GM12878 (cell line): Measurements from ENCODE around the gene VEGFB. TPM values are rescaled to one million over a fixed set of nuclear protein-coding genes. Genes with fewer than 3 reads are reported as not detected.

Experiments used
- ATAC-seq: fragments of 200-7000 bp; cut with Tn5 transposase; 3 replicates; pipeline ENCODE4 v1.9.1; 2020; ENCODE audit warnings: mild to moderate bottlenecking, moderate library complexity
- BruUV-seq: library from RNA; stranded (reverse); fragments of 400-500 nt; replicated peaks from 2 replicates; lab custom pipeline; 2021; lab: Mats Ljungman, UMichigan
- CTCF ChIA-PET: fragments of 300-600 bp; sonication (Branson Sonifier 250); formaldehyde crosslinking; extraction: SDS; loops from one replicate; lab custom pipeline; 2021; ENCODE audit warnings: inconsistent platforms; lab: Yijun Ruan, JAX
- POLR2A ChIA-PET: fragments of 350-600 bp; formaldehyde crosslinking; extraction: SDS; loops from one replicate; lab custom pipeline; 2021; ENCODE audit warnings: inconsistent platforms; lab: Charles Lee
- RAD21 ChIA-PET: fragments of 300-600 bp; sonication (Branson Sonifier 250); formaldehyde crosslinking; loops from one replicate; lab custom pipeline; 2023; ENCODE audit warnings: antibody characterized with exemption; ENCODE audit not compliant: unreplicated experiment; lab: Charles Lee
- SMC1A ChIA-PET: fragments of 300-600 bp; sonication (Branson Sonifier 250); formaldehyde crosslinking; loops from one replicate; lab custom pipeline; 2023; ENCODE audit not compliant: unreplicated experiment, uncharacterized antibody; lab: Charles Lee
- DNase-seq: peaks from one replicate; pipeline ENCODE4 v3.0.0-alpha.2; 2011; ENCODE audit warnings: low read depth, low spot score
- FAIRE-seq: peaks from 3 replicates; lab custom pipeline; 2011; peaks lifted over from hg19 to GRCh38; lab: Jason Lieb, UNC
- H2AFZ ChIP-seq: 2 replicates; pipeline ENCODE4 v1.6.0; 2011; ENCODE audit warnings: low read depth, low read length, control low read depth; ENCODE audit not compliant: control insufficient read depth
- H3K27ac ChIP-seq: 2 replicates; pipeline ENCODE4 v1.5.1; 2011; ENCODE audit warnings: control low read depth; ENCODE audit not compliant: control insufficient read depth, insufficient read depth
- H3K27me3 ChIP-seq, 2 experiments: replicated peaks in 1 of 2; 2 replicates each; pipeline versions ENCODE4 v1.6.0 to v1.6.1; 2011; ENCODE audit warnings: low read length in 1 of 2; ENCODE audit not compliant: control insufficient read depth in 2 of 2, insufficient read depth in 2 of 2
- H3K36me3 ChIP-seq, 2 experiments: 2 replicates each; pipeline ENCODE4 v1.5.1; 2011; ENCODE audit warnings: low read length in 1 of 2; ENCODE audit not compliant: control insufficient read depth in 2 of 2, insufficient read depth in 2 of 2
- H3K4me1 ChIP-seq: 2 replicates; pipeline ENCODE4 v1.6.1; 2011; ENCODE audit warnings: mild to moderate bottlenecking, low read length, moderate library complexity, mixed read lengths; ENCODE audit not compliant: control insufficient read depth, insufficient read depth
- H3K4me2 ChIP-seq: 2 replicates; pipeline ENCODE4 v1.6.0; 2011; ENCODE audit warnings: control low read depth; ENCODE audit not compliant: control insufficient read depth, insufficient read depth
- H3K4me3 ChIP-seq: fragments of 200-600 bp; sonication (generic); 2 replicates; pipeline ENCODE4 v1.5.1; 2016
- H3K79me2 ChIP-seq: 2 replicates; pipeline ENCODE4 v1.6.0; 2011; ENCODE audit warnings: low read length; ENCODE audit not compliant: control insufficient read depth, insufficient read depth
- H3K9ac ChIP-seq: 2 replicates; pipeline ENCODE4 v1.8.0; 2011; ENCODE audit warnings: low read length, control low read depth, mixed read lengths; ENCODE audit not compliant: control insufficient read depth, insufficient read depth
- H3K9me3 ChIP-seq: replicated peaks from 3 replicates; pipeline ENCODE4 v1.5.1; 2011; ENCODE audit warnings: mild to moderate bottlenecking, low read length; ENCODE audit not compliant: control insufficient read depth, insufficient read depth
- H4K20me1 ChIP-seq: 2 replicates; pipeline ENCODE4 v1.6.0; 2011; ENCODE audit not compliant: control insufficient read depth, insufficient read depth
- EZH2 ChIP-seq: IDR thresholded peaks from 2 replicates; pipeline ENCODE4 v1.6.1; 2012; ENCODE audit warnings: low read depth, mild to moderate bottlenecking, control low read depth, inconsistent platforms, low read length, borderline replicate concordance; ENCODE audit not compliant: control insufficient read depth
- FOXK2 ChIP-seq: fragments of 450-650 bp; IDR thresholded peaks from 2 replicates; pipeline ENCODE4 v1.6.1; 2017; ENCODE audit warnings: mild to moderate bottlenecking, moderate library complexity
- IKZF2 ChIP-seq, 2 experiments: fragments of 450-650 bp; IDR thresholded peaks; 2 replicates each; pipeline ENCODE4 v1.6.1; 2017; ENCODE audit warnings: mild to moderate bottlenecking in 2 of 2, moderate library complexity in 2 of 2
- NFYA ChIP-seq: IDR thresholded peaks from 2 replicates; pipeline ENCODE4 v1.6.1; 2011; ENCODE audit warnings: low read depth, mild to moderate bottlenecking, low read length, improper control_type of control experiment, borderline replicate concordance
- POLR2A ChIP-seq: IDR thresholded peaks from 2 replicates; pipeline ENCODE4 v1.6.1; 2011; ENCODE audit warnings: low read depth, mild to moderate bottlenecking, low read length
- ZBTB4 ChIP-seq: fragments of 450-650 bp; formaldehyde crosslinking; IDR thresholded peaks from 2 replicates; pipeline ENCODE4 v1.4.0; 2022; ENCODE audit warnings: mild to moderate bottlenecking, moderate library complexity
- ZBTB40 ChIP-seq: fragments of 450-650 bp; IDR thresholded peaks from 2 replicates; pipeline ENCODE4 v1.6.1; 2016; ENCODE audit warnings: mild to moderate bottlenecking, moderate library complexity, borderline replicate concordance
- ZSCAN29 ChIP-seq: fragments of 450-650 bp; IDR thresholded peaks from 2 replicates; pipeline ENCODE4 v1.6.1; 2017; ENCODE audit warnings: mild to moderate bottlenecking, moderate library complexity
- WGBS: methylation state at CpG from one replicate; pipeline ENCODE4 v1.1.6; 2016; ENCODE audit warnings: low lambda C conversion rate; ENCODE audit not compliant: insufficient replicate concordance, insufficient coverage; ENCODE audit errors: missing lambda C conversion rate; 5-methylcytosine and 5-hydroxymethylcytosine counted together
- in situ Hi-C: fragments of 300-500 bp; cut with MboI; formaldehyde crosslinking; loops from 9 replicates; pipeline ENCODE4 v1.14.3; 2018; ENCODE audit warnings: mixed read lengths
- intact Hi-C: fragments of 100-400 bp; cut with micrococcal nuclease; formaldehyde crosslinking; loops from one replicate; pipeline ENCODE4 v1.14.2; 2022; ENCODE audit not compliant: unreplicated experiment
- polyA plus RNA-seq, 11 experiments: library from polyadenylated mRNA; depleted of rRNA in 4 of 11; unstranded in 6 of 11; stranded (reverse) in 5 of 11; fragments of >200 nt; fragmentation: Nextera tagmentation in 4 of 11; fragmentation: Illumina TruSeq in 1 of 11; extraction: Ambion mirVana in 4 of 11; extraction: Trizol in 1 of 11; gene quantifications; 1 replicate in 1 of 11; 2 replicates in 10 of 11; pipeline versions ENCODE4 v1.2.1 to v1.2.3, GENCODE V29; 2011 to 2016; ENCODE audit warnings: inconsistent platforms in 2 of 11, missing spikeins in 2 of 11, low read depth in 1 of 11
- total RNA-seq, 4 experiments: library from RNA; depleted of rRNA in 3 of 4; stranded (reverse); fragments of >200 nt in 3 of 4; fragmentation: Illumina TruSeq in 1 of 4; extraction: Trizol in 1 of 4; gene quantifications; 2 replicates each; pipeline versions ENCODE4 v1.2.1 to v1.2.3, GENCODE V29; 2013 to 2021

VEGFB gene
- total and polyA plus RNA-seq, 10 of the 15 experiments (the other 5 are each of a cell fraction or from before 2014, with no cell fraction given) = 7.0 to 75.8 (median 20.3) TPM

DNA sequence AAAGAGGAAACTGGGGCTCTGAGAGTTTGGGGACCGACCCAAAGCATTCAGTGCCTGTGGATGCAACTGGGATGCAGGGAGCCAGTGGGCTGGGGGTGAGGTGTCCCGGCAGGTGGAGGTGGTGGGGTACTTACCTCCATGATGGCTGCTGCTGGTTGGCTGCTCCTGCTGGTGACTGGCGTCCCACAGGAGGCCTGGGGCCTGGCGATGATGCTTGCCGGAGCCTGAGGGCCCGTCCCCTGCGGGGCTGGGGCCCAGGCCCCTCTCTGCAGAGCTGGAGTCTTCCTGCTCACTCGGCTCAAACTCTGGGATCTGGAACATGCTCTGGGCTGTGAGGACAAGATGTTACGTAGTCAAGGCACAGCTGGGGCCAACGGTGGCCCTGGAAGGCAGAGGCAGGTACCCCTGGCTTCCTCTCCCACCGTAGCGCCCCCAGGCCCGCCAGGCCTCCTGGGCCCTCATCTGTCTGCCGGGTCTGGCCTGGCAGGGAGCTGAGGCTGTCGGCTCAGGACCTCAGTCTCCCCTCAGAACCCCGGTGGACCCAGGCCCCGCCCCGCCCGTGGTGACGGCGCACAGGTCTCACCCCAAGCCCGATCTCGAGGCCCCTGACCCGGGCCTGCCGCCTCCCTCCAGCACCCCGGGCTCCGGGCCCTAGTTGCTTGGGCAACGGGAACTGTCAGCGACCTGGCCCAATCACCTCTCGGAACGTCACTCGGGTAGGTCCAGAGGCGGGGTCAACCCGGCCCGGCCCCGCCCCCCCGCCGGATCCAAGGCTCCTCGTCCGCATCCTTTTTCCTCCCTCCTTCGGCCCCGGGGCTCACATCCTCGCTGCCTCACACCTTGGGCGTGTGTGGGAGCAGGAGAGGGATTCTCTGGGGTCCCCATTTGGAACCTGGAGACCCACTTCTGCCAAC lies 49.9 kb downstream of the VEGFB start, which contains the start of gene BAD:
Gene BAD, minus strand, starts transcription at position 618 of the 914 bp plus-strand sequence. Its CDS starts 297 bp downstream, at position 321.
- intact Hi-C loops = no loop called here
- Histone ChIP-seq H3K9me3 (no peaks in the 10 kb centered on the region), H4K20me1 (no peaks in the 10 kb centered on the region), H3K27ac (peak within 1 kb of the TSS; percentile 91), H3K4me1 (peaks cover 7% of the 10 kb centered on the region), H3K4me3 (peak within 1 kb of the TSS; percentile 86), H3K36me3 (peaks cover 0 to 2% of the 10 kb centered on the region in 2 experiments; a peak in 2 of 4 replicates), H3K27me3 (no peaks in the 10 kb centered on the region), H3K79me2 (peaks cover 15% of the 10 kb centered on the region), H3K4me2 (peak within 1 kb of the TSS; percentile 93), H3K9ac (peak within 1 kb of the TSS; percentile 81), H2AFZ (peak within 1 kb of the TSS; percentile 96)
- POLR2A ChIA-PET = interaction anchor here (0.8 to 6.2 kb wide), 11 partner anchors 9 to 103 kb away, joined by 3 to 92 read pairs (median 8); partner anchors contain the start of genes ESRRA, FERMT3, FKBP2 and PRDX5
- BruUV-seq = TSS peak; percentile 83
- DNase-seq = no peak
- CTCF ChIA-PET = interaction anchor here (0.6 to 5.5 kb wide), 11 partner anchors 14 to 80 kb away, joined by 3 to 46 read pairs (median 4); partner anchors contain the start of genes CATSPERZ, ESRRA, FERMT3 and PLCB3
- in situ Hi-C loops = no loop called here
- 2% methylated on average over 37 of the region's 44 CpGs for WGBS
- RAD21 ChIA-PET = interaction anchor here (0.6 to 2.7 kb wide), 9 partner anchors 13 to 80 kb away, joined by 3 to 10 read pairs (median 6); partner anchors contain the start of genes FERMT3, NUDT22, PRDX5 and TRMT112
- ATAC-seq = peak; percentile 94
- SMC1A ChIA-PET = interaction anchor here (0.6 to 3.5 kb wide), 7 partner anchors 13 to 142 kb away, joined by 3 to 16 read pairs (median 5); partner anchors contain the start of genes CATSPERZ, FERMT3, PRDX5 and TRMT112
- FAIRE-seq = peak; percentile 76
- TF ChIP-seq IKZF2 (IDR thresholded peaks at IDR 0.05) = no peak; a peak in 2 of 4 replicates
- no peak for TF ChIP-seq ZSCAN29
- TF ChIP-seq FOXK2 = no peak
- peak; percentile 78 for TF ChIP-seq POLR2A
- TF ChIP-seq ZBTB4 (CRISPR knock-in tag) = no peak
- TF ChIP-seq EZH2 = no peak
- TF ChIP-seq ZBTB40 = peak; percentile 66; the same call in 1 of the 2 replicates
- TF ChIP-seq NFYA = no peak
